HG02885 (cell line): Measurements from ENCODE around the gene C5orf46.
"Not testable (repeated sequence)": the region's sequence is repeated elsewhere in the genome, so short reads cannot be mapped to it uniquely, and the experiment has no call there.

Experiments
- ATAC-seq: cut with Tn5 transposase; IDR thresholded peaks from one replicate; pipeline ENCODE4 v1.9.1; 2021; ENCODE audit warnings: mild to moderate bottlenecking; ENCODE audit not compliant: unreplicated experiment, poor library complexity

Gene C5orf46

GRCh38 chr5:147906326-147907095 is at the start of gene C5orf46:
C5orf46 (minus strand) TSS chr5:147906538; CDS start chr5:147906501, 37 bp downstream.
- ATAC-seq: no peak

- no peak for ATAC-seq
Measured at GRCh38 chr5:147954971-147955370, 48.6 kb upstream of the C5orf46 start.

- ATAC-seq: peak; percentile 94
Measured at GRCh38 chr5:147949711-147950573, 43.6 kb upstream of the C5orf46 start.

- ATAC-seq: not testable (repeated sequence)
Measured at GRCh38 chr5:147946658-147947274, 40.4 kb upstream of the C5orf46 start.

GRCh38 chr5:147939431-147940114 is 33.2 kb upstream of the C5orf46 start:
- ATAC-seq: no peak

GRCh38 chr5:147935032-147935431 is 28.7 kb upstream of the C5orf46 start:
- ATAC-seq: no peak

- ATAC-seq: peak; percentile 95
Measured at GRCh38 chr5:147930769-147931168, 24.4 kb upstream of the C5orf46 start.

- no peak for ATAC-seq
Measured at GRCh38 chr5:147927901-147928300, 21.6 kb upstream of the C5orf46 start.

- no peak for ATAC-seq
Measured at GRCh38 chr5:147925020-147925419, 18.7 kb upstream of the C5orf46 start.

- no peak for ATAC-seq
Measured at GRCh38 chr5:147921136-147921535, 14.8 kb upstream of the C5orf46 start.

GRCh38 chr5:147920420-147921030 is 14.2 kb upstream of the C5orf46 start:
- no peak for ATAC-seq

- ATAC-seq: no peak
Measured at GRCh38 chr5:147918899-147919298, 12.6 kb upstream of the C5orf46 start.

- no peak for ATAC-seq
Measured at GRCh38 chr5:147918101-147918685, 11.9 kb upstream of the C5orf46 start.

GRCh38 chr5:147913786-147914185 is 7.4 kb upstream of the C5orf46 start:
- no peak for ATAC-seq

- no peak for ATAC-seq
Measured at GRCh38 chr5:147912011-147912410, 5.7 kb upstream of the C5orf46 start.

- ATAC-seq: no peak
Measured at GRCh38 chr5:147911427-147911826, 5.1 kb upstream of the C5orf46 start.

GRCh38 chr5:147904110-147904509 is 2.2 kb downstream of the C5orf46 start:
- ATAC-seq: no peak

- ATAC-seq: no peak
Measured at GRCh38 chr5:147902609-147903115, 3.7 kb downstream of the C5orf46 start.

GRCh38 chr5:147901599-147902039 is 4.7 kb downstream of the C5orf46 start:
- no peak for ATAC-seq
